KMS-11 (cell line): ENCODE data around the gene LSAMP.
"Not testable (repeated sequence)": the region's sequence is repeated elsewhere in the genome, so short reads cannot be mapped to it uniquely, and the experiment has no call there.

Source experiments
- H2AFZ ChIP-seq: fragments of 200-600 bp; sonication (generic); 2 replicates; pipeline ENCODE4 v1.6.1; 2016; ENCODE audit warnings: antibody characterized with exemption, mixed run types, low read depth
- H3K27ac ChIP-seq: fragments of 200-600 bp; sonication (generic); 2 replicates; pipeline ENCODE4 v1.6.1; 2016; ENCODE audit warnings: mild to moderate bottlenecking, mixed run types
- H3K27me3 ChIP-seq: fragments of 200-600 bp; sonication (generic); 2 replicates; pipeline ENCODE4 v1.6.1; 2017; ENCODE audit warnings: mild to moderate bottlenecking, low read depth, mixed run types, moderate library complexity; ENCODE audit not compliant: insufficient read depth
- H3K36me3 ChIP-seq: fragments of 200-600 bp; sonication (generic); 2 replicates; pipeline ENCODE4 v1.6.1; 2017; ENCODE audit warnings: mild to moderate bottlenecking, mixed run types; ENCODE audit not compliant: insufficient read depth
- H3K4me1 ChIP-seq: fragments of 200-600 bp; sonication (generic); 2 replicates; pipeline ENCODE4 v1.6.1; 2016; ENCODE audit warnings: mild to moderate bottlenecking, low read depth, mixed run types; ENCODE audit not compliant: poor library complexity, severe bottlenecking
- H3K4me2 ChIP-seq: fragments of 200-600 bp; sonication (generic); 2 replicates; pipeline ENCODE4 v1.7.0; 2016; ENCODE audit warnings: mild to moderate bottlenecking, mixed run types
- H3K4me3 ChIP-seq: fragments of 200-600 bp; sonication (generic); IDR thresholded peaks from 2 replicates; pipeline ENCODE4 v1.6.1; 2017; ENCODE audit warnings: low read depth, low read length, mixed read lengths; ENCODE audit not compliant: insufficient read depth
- H3K79me2 ChIP-seq: fragments of 200-600 bp; sonication (generic); 2 replicates; pipeline ENCODE4 v1.6.1; 2016; ENCODE audit warnings: low read depth, mixed run types; ENCODE audit not compliant: insufficient read depth
- H3K9ac ChIP-seq: fragments of 200-600 bp; sonication (generic); 2 replicates; pipeline ENCODE4 v1.6.1; 2016; ENCODE audit warnings: mild to moderate bottlenecking, mixed run types
- H4K20me1 ChIP-seq: fragments of 200-600 bp; sonication (generic); 2 replicates; pipeline ENCODE4 v1.6.1; 2016; ENCODE audit warnings: mild to moderate bottlenecking, mixed run types; ENCODE audit not compliant: insufficient read depth
- CTCF ChIP-seq: fragments of 200-600 bp; sonication (generic); conservative IDR thresholded peaks from 2 replicates; pipeline ENCODE4 v1.6.1; 2017; ENCODE audit warnings: low read depth, mild to moderate bottlenecking, antibody characterized with exemption, low read length, moderate library complexity, mixed read lengths

The LSAMP gene

GRCh38 chr3:115784739-115785536 is 660.3 kb downstream of the LSAMP start:
- peak; percentile 8; the same call in 1 of the 2 replicates for TF ChIP-seq CTCF
- H2AFZ ChIP-seq, result peak overlapping the region; percentile 88
- H3K27ac ChIP-seq, result peak overlapping the region; percentile 90; the same call in 1 of the 2 replicates
- peak overlapping the region; percentile 93 for H3K4me3 ChIP-seq
- no peaks in the 10 kb centered on the region for H3K36me3 ChIP-seq
- H4K20me1 ChIP-seq, result no peaks in the 10 kb centered on the region
- H3K79me2 ChIP-seq, result no peaks in the 10 kb centered on the region
- H3K4me1 ChIP-seq, result peaks cover 12% of the 10 kb centered on the region
- H3K9ac ChIP-seq, result peak overlapping the region; percentile 85
- H3K27me3 ChIP-seq, result no peaks in the 10 kb centered on the region
- peak overlapping the region; percentile 76 for H3K4me2 ChIP-seq

- Histone ChIP-seq H2AFZ (peak overlapping the region; percentile 88), H3K36me3 (no peaks in the 10 kb centered on the region), H3K9ac (peak overlapping the region; percentile 85), H3K27me3 (no peaks in the 10 kb centered on the region), H3K4me2 (peak overlapping the region; percentile 76), H3K4me1 (peaks cover 12% of the 10 kb centered on the region), H3K4me3 (peak overlapping the region; percentile 96), H3K79me2 (no peaks in the 10 kb centered on the region), H3K27ac (peak overlapping the region; percentile 90), H4K20me1 (no peaks in the 10 kb centered on the region)
- peak; percentile 91 for TF ChIP-seq CTCF
Observed at GRCh38 chr3:115783938-115784738, 661.1 kb downstream of the LSAMP start.

- H3K79me2 ChIP-seq, H3K4me3 ChIP-seq, H3K36me3 ChIP-seq, H3K27me3 ChIP-seq, H4K20me1 ChIP-seq: not testable (repeated sequence)
- peak overlapping the region; percentile 90 for H3K27ac ChIP-seq
- H2AFZ ChIP-seq, result peak overlapping the region; percentile 88
- peak overlapping the region; percentile 60 for H3K4me2 ChIP-seq
- peaks cover 12% of the 10 kb centered on the region for H3K4me1 ChIP-seq
- H3K9ac ChIP-seq, result peak overlapping the region; percentile 85
Observed at GRCh38 chr3:115783426-115783825, 661.9 kb downstream of the LSAMP start.

GRCh38 chr3:115779011-115779410 is 666.3 kb downstream of the LSAMP start:
- TF ChIP-seq CTCF, result no peak
- Histone ChIP-seq H3K4me2 (no peak overlapping the region), H3K4me1 (peaks cover 5% of the 10 kb centered on the region), H3K27ac (no peak overlapping the region), H3K79me2 (no peaks in the 10 kb centered on the region), H3K9ac (no peak overlapping the region), H3K4me3 (no peak overlapping the region), H2AFZ (no peak overlapping the region), H3K27me3 (no peaks in the 10 kb centered on the region), H4K20me1 (no peaks in the 10 kb centered on the region), H3K36me3 (no peaks in the 10 kb centered on the region)
